Measurements from ENCODE around the gene SDE2. TPM values are rescaled to one million over a fixed set of nuclear protein-coding genes. Genes with fewer than 3 reads are reported as not detected.
"Not testable (repeated sequence)": the region's sequence is repeated elsewhere in the genome, so short reads cannot be mapped to it uniquely, and the experiment has no call there.

SDE2 gene
- total RNA-seq, 2 experiments from 2014 or later = 14.9 to 15.5 TPM

GRCh38 chr1:226009650-226010044, 10.5 kb upstream of the SDE2 start:
- no peak for ATAC-seq
- intact Hi-C loops (cut with micrococcal nuclease) = no loop called here

DNA sequence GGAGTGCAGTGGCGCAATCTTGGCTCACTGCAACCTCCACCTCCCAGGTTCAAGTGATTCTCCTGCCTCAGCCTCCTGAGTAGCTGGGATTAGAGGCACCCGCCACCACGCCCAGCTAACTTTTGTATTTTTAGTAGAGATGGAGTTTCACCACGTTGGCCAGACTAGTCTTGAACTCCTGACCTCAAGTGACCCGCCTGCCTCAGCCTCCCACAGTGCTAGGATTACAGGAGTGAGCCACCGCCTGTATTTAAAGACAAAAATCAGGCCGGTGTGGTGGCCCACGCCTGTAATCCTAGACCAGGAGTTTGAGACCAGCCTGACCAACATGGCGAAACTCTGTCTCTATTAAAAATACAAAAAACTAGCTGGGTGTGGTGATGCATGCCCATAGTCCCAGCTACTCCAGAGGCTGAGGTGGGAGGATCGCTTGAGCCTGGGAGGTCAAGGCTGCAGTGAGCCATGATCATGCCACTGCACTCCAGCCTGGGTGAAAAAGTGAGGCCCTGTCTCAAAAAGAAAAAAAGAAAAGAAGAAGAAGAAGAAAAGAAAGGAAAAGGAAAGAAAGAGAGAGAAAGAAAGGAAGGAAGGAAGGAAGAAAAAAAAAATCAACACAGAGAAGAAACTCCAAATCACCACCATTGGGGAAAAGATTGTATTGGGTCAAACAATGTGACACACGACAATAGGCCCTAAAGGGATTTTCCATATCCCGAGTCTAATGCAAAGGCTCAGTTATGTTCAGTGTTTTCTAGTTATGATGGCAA, 8.2 kb upstream of the SDE2 start:
- intact Hi-C loops (cut with micrococcal nuclease); H3K36me3 Mint-ChIP-seq (ENCODE audit: low read depth); H3K27ac Mint-ChIP-seq; H3K27me3 Mint-ChIP-seq; H3K9me3 Mint-ChIP-seq; ATAC-seq; DNase-seq; H3K4me3 Mint-ChIP-seq: not testable (repeated sequence)
- ChIA-PET POLR2A (interaction anchor here (1.1 kb wide), 1 partner anchor 54 kb away, joined by 3 read pairs; no protein-coding TSS in a partner anchor), CTCF (interaction anchor here (1.0 to 1.4 kb wide), 2 partner anchors 45 to 118 kb away, joined by 3 read pairs; no protein-coding TSS in a partner anchor)
- peaks cover 33% of the 10 kb centered on the region for H3K4me1 Mint-ChIP-seq (ENCODE audit: low read depth)

More at GRCh38 chr1:226009650-226010044, 10.5 kb upstream of the SDE2 start:
- no peak for TF ChIP-seq CTCF (IDR thresholded peaks at IDR 0.05)
- CTCF ChIA-PET = no interaction called here
- Mint-ChIP-seq H3K9me3 (no peaks in the 10 kb centered on the region), H3K4me3 (no peak overlapping the region), H3K27ac (no peak overlapping the region), H3K36me3 (ENCODE audit: low read depth) (no peaks in the 10 kb centered on the region), H3K4me1 (ENCODE audit: low read depth) (peaks cover 12% of the 10 kb centered on the region), H3K27me3 (no peaks in the 10 kb centered on the region)
- no peak for DNase-seq
- POLR2A ChIA-PET = interaction anchor here (1.7 kb wide), 1 partner anchor 10 kb away, joined by 4 read pairs; no protein-coding TSS in a partner anchor

GRCh38 chr1:226006686-226007085, 7.5 kb upstream of the SDE2 start:
- no peak for DNase-seq
- peaks cover 2% of the 10 kb centered on the region for H3K9me3 Mint-ChIP-seq
- ATAC-seq = no peak
- H3K27me3 Mint-ChIP-seq = no peaks in the 10 kb centered on the region
- peaks cover 1% of the 10 kb centered on the region for H3K36me3 Mint-ChIP-seq (ENCODE audit: low read depth)
- CTCF ChIA-PET = no interaction called here
- TF ChIP-seq CTCF (IDR thresholded peaks at IDR 0.05) = no peak
- intact Hi-C loops (cut with micrococcal nuclease) = no loop called here
- no peak overlapping the region for H3K27ac Mint-ChIP-seq
- POLR2A ChIA-PET = no interaction called here
- H3K4me3 Mint-ChIP-seq = no peak overlapping the region
- H3K4me1 Mint-ChIP-seq (ENCODE audit: low read depth) = peaks cover 39% of the 10 kb centered on the region

- CTCF ChIA-PET = interaction anchor here (1.6 to 3.5 kb wide), 3 partner anchors 17 to 121 kb away, joined by 5 to 14 read pairs (median 6); no protein-coding TSS in a partner anchor
- no peak for TF ChIP-seq CTCF (IDR thresholded peaks at IDR 0.05)
- intact Hi-C loops (cut with micrococcal nuclease) = no loop called here
- H3K9me3 Mint-ChIP-seq = peaks cover 2% of the 10 kb centered on the region
- POLR2A ChIA-PET = interaction anchor here (1.1 kb wide), 1 partner anchor 49 kb away, joined by 3 read pairs; no protein-coding TSS in a partner anchor
- H3K4me1 Mint-ChIP-seq (ENCODE audit: low read depth) = peaks cover 41% of the 10 kb centered on the region
- peak overlapping the region; percentile 57 for H3K27ac Mint-ChIP-seq
- H3K4me3 Mint-ChIP-seq = no peak overlapping the region
- no peak for DNase-seq
- peaks cover 1% of the 10 kb centered on the region for H3K36me3 Mint-ChIP-seq (ENCODE audit: low read depth)
- no peak for ATAC-seq
- H3K27me3 Mint-ChIP-seq = no peaks in the 10 kb centered on the region
Measured at GRCh38 chr1:226004396-226004795, 5.3 kb upstream of the SDE2 start.

- no peak overlapping the region for H3K4me3 Mint-ChIP-seq
- peaks cover 2% of the 10 kb centered on the region for H3K9me3 Mint-ChIP-seq
- no peak for DNase-seq
- no peak for ATAC-seq
- H3K27ac Mint-ChIP-seq = peak overlapping the region; percentile 87
- peaks cover 4% of the 10 kb centered on the region for H3K36me3 Mint-ChIP-seq (ENCODE audit: low read depth)
- intact Hi-C loops (cut with micrococcal nuclease) = no loop called here
- H3K4me1 Mint-ChIP-seq (ENCODE audit: low read depth) = peaks cover 41% of the 10 kb centered on the region
- ChIA-PET CTCF (interaction anchor here (1.6 to 3.5 kb wide), 3 partner anchors 16 to 122 kb away, joined by 5 to 14 read pairs (median 6); no protein-coding TSS in a partner anchor), POLR2A (interaction anchor here (1.1 kb wide), 1 partner anchor 50 kb away, joined by 3 read pairs; no protein-coding TSS in a partner anchor)
- no peaks in the 10 kb centered on the region for H3K27me3 Mint-ChIP-seq
- TF ChIP-seq CTCF (IDR thresholded peaks at IDR 0.05) = no peak
Measured at GRCh38 chr1:226003502-226004170, 4.5 kb upstream of the SDE2 start.

Measured in activated CD8-positive, alpha-beta T cell treated with anti-CD3 and anti-CD28 coated beads for 36 hours (primary cell).